Ramos (cell line): ENCODE results near the gene ARHGAP27.

ENCODE experiments used
- in situ Hi-C: fragments of 300-500 bp; cut with MboI; formaldehyde crosslinking; loops from one replicate; pipeline ENCODE4 v1.14.3; 2022; ENCODE audit warnings: low sequenced_read_pairs; ENCODE audit not compliant: unreplicated experiment

The ARHGAP27 gene

DNA sequence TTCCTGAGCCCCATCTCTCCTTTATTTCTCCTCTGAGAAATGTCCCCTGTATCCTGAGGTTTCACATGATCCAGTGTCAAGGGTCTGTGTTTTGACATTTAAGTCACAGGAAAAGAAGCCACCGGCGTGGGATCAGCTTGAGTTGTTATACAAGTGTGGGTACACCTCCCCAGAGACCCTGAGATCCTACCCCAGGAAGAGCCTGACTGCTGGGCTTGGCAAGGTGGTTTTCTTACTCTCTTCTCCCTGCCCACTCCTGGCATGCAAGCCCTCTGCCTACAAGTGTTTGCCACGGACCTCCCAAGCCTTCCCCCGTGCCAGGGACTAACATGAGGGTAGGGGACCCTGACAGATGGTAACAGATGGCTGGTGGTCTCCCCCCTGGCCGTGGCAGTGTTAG is 2.8 kb upstream of the ARHGAP27 start:
- in situ Hi-C loops = loop anchor here (25.0 kb wide), 1 partner anchor 152 kb away; no protein-coding TSS in a partner anchor

DNA sequence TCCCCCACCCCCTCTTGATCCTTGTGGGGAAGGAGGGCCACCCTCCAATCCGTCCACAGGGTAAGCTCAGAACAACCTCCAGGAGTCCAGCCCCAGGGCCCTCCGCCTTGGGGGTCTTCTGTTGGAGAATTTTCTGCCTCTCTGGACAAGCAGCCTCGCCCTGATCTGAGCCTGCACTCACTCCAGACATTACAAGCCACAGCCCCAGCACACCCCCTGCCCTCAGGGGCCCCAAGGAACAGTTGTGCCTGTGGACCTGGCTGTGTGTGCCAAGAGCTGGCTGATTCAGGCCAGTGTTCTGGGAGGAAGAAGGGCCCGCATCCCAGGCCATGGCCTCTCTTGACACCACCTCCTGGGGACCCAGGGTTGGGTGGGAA is 477 bp upstream of the ARHGAP27 start:
- in situ Hi-C loops = loop anchor here (25.0 kb wide), 1 partner anchor 154 kb away; no protein-coding TSS in a partner anchor

DNA sequence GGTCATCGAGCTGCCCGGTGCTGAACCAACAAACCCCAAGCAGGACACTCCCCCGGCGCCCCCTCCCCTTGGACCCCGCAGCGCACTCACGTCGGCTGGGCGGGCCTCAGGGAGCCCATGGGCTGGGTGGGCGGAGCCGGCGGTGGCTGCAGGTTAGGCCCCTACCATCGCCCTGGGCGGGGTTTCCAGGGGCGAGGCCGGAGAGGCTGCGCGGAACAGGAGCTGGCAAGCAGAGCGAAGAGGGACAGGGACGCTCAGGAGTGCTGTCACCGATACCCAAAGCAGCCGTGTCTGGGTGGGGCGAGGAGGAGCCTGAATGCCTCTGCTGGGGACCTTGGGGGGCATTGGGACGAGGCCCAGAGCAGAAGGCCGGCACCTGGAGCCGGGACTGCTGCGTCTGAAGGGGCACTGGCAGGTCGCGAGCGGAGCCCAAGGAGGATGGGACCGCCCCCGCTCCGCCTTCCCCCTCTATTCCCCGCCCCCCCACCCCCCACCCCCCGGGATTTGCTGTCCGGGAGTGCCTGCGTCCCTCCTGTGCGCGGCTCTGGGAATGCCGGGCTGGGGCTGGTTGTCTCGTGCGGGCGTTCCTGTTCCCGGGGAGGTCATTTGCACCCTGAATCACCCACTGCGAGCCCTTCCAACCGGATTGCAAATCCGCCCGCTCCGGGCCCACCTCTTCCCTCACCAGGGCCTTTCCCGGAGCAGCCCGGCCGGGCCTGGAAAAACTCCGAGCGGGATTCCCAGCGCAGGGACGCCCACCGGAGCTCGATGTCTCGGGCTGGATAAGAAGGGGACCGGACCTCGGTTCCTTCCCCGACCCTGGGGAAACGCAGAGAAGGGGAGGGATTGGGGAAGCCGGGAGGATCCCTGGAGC is 902 bp downstream of the ARHGAP27 start:
- in situ Hi-C loops = loop anchor here (25.0 kb wide), 1 partner anchor 156 kb away; no protein-coding TSS in a partner anchor

DNA sequence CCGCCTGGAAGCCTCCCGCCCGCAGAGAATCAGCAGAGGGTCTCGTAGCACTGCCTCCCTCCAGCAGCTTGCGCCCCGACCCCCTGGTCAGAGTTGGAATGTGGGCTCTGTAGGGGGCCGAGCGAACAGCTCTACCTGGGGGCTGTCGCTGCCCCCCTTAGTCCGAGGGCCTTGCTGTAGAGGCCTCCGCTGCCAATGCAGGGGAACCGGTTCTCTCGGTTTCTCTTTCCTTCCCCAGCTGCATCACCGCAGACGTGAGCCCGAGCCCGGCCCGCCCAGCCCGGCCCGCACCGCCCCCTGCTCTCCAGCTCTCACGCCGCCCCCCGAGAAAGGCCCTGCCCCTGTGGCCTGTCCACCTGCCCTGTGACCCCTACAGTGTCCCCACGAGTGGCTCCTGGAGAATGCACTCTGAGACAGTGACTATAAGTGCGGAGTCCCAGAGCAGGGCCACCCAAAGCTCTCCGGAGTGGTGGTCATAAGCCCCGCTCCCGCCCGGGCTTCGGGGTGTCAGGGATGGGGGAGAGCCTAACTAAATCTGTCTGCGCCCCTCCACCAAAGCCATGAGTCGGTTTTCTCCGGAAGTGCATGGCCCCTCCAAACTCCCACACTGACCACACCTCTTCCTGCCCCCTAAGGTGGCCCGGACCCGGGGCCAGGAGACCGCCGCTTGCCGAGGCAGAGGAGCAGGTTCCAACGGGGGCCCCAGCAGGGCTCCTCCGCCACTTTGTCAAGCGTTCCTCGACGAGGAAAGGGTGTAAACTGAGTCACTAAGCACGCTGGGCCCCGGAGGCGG is 1.7 kb downstream of the ARHGAP27 start:
- in situ Hi-C loops = loop anchor here (25.0 kb wide), 1 partner anchor 156 kb away; no protein-coding TSS in a partner anchor

DNA sequence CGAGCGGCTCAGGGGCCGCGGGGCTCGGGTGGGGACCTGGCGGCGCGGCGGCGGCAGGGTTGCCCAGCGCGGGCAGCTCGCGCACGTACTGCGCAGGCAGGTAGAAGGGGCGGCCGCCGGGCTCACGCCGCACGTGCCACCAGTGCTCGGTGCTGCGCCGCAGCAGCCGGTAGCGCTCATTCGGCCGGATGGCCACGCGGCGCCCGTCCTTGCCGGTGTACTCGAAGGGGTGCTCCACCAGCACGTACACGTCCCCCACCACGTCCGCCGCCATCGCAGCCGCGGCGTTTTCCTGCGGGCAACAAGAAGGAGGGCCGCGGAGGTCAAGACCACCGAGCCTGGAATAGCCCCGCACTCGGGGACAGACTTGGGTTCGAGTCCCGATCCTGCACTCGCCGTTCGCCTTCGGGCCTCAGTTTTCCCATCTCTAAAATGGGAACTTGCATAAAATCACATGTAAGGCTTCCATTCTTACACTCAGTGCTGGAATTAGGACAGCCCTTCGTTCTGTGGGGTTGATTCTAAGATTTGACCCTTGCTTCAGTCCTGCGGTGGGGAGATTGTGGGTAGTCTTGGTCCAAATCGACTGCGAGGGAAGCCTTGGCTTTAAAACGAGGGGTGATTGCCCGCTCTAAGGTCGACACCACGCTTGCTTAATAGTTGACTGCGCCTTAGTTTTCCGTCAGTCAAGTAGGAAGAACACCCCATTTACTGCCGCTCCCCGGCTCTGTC is 2.5 kb downstream of the ARHGAP27 start:
- in situ Hi-C loops = loop anchor here (25.0 kb wide), 1 partner anchor 157 kb away; no protein-coding TSS in a partner anchor

DNA sequence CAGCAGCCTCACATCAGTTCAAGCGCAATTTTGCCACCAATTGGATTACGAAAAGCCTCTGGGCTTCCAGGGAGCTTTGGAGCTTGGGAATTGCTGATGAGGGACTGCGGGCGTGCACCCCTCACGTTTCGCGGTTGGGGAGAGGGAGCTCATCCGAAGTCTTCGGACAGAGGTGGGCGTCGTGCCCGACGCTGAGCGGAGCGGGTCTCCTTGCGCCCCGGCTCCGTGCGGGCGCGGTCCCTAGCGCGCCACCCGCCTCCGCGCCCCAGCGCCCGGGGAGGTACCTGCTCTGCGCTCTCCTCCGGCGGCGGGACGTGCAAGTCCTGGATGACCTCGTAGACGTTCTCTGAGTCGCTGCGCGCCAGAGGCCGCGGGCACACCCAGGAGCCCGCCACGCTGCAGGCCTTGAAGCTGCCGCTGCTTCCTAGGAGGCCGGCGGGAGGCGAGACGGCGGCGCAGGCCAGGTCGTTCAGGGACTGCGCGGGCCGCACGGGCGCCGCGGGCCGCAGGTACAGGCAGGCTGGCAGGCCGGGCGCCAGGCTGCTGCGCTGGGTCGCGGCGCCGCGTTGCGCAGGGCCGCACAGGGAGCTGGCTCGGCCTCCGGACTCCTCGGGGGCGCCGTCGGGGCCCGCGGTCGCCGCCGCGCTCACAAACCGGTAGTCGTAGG is 3.2 kb downstream of the ARHGAP27 start:
- in situ Hi-C loops = loop anchor here (25.0 kb wide), 1 partner anchor 158 kb away; no protein-coding TSS in a partner anchor

DNA sequence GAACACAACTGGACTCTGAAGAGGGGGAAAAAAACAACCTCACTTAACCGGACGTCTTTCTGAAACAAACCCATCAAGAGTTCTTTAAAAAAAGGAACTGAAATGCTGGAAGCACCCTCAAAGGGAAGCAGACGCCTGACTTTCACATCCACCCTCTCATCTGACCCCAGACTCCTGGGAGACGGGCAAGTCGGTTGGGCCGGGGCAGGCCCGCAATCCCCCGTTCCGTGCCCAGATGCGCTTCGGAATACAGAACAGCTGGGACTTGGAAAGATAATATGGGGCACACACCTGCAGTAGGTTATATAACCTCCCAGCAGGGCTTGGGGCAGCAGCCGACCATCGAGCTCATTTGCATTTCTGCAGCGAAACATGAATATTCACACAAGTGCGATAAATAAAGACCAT is 3.7 kb downstream of the ARHGAP27 start:
- in situ Hi-C loops = loop anchor here (25.0 kb wide), 1 partner anchor 158 kb away; no protein-coding TSS in a partner anchor

DNA sequence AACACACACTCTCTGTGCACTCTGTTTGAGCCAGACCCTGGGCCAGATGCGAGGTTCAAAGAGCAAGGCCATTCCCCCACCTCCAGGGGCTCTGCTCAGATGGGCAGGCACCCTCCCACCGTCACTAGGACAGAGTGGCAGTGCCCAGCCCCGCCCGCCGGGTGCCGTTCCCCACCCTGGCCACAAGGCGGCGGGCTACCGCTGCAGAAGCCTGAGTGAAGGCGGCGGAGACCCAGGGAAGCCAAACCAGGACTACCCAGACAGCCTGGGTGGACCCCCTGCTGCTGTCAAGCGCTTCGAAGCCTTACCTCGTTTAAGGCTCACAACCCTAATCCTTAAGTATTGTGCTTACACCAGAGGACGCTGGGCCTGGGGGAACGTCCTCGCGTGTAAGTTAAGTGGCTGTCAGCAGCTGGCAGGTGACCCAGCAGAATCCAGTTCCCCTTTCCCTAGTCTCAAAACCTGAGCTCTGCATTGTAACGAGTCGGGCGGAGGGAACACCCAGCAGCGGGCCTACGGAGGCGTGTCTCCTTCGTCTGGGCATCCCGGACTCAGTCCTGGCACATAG is 4.5 kb downstream of the ARHGAP27 start:
- in situ Hi-C loops = loop anchor here (25.0 kb wide), 1 partner anchor 159 kb away; no protein-coding TSS in a partner anchor

DNA sequence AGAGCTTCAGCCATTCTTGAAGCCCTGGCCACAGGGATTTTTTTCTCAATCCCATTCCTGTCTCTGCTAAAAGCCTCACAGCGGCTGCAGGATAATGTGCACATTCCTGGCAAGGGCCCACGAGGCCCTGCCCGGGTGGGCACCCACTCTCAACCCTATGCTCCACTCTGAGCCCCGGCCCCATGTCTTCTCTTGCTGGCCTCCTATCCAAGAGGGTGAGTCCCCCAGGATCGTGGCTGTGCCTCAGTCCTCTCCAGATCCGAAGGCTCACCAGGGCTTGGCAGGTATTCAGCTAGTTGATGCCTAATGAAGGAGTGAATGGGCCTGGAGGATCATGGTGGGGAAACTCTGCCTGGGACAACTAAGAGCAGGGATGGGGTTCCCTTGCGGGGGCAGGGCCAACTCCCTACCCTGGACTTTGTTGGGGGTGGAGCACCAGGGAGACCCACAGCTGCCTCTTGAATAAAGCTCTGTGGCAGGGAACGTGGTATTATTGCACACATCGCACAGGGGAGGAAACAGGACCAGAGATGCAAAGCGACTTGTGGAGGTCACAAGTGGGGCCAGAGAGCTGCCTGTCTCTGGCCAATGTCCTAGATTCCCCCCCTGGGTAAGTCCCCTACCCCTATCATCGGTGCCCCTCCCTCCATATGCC is 5.4 kb downstream of the ARHGAP27 start:
- in situ Hi-C loops = loop anchor here (25.0 kb wide), 1 partner anchor 160 kb away; no protein-coding TSS in a partner anchor

DNA sequence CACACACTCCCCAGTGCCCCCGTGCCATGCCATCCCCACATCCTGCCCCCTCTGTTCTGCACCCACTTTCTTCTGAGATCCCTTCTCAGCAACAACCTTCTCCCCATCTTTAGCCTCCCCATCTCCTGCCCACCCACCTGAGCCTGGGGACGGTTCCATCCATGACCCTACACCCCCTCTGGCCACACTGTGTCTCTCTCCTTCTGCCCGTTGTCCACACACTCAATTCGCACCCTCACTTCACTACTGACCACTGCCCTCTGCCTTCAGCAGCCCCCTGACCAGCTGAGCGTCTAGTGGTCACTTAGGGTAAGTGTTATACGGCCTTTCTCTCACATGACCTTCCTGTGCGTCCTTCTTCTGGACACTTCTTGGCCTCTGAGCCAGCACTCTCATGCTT is 6.1 kb downstream of the ARHGAP27 start:
- in situ Hi-C loops = loop anchor here (25.0 kb wide), 1 partner anchor 161 kb away; no protein-coding TSS in a partner anchor

DNA sequence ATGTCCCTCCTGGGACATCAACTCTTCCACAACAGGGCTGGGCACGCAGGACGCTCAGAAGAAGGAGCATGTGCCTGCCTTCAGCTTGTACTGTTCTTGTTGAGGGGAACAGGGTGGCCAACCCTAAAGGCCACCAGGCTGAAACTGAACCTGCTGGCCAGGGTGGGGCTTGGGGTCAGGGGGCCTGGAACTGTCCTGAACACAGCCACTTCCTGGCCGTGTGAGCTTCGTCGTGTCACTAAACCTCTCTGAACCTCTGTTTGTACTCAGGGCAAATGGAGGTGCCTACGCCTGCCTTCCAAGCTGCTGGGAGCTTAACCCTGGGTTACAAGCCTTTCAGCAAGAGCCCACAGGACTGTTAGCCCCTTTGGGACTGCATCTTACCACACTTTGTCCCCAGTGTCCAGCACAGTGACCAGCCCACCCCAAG is 6.7 kb downstream of the ARHGAP27 start:
- in situ Hi-C loops = loop anchor here (25.0 kb wide), 1 partner anchor 161 kb away; no protein-coding TSS in a partner anchor

DNA sequence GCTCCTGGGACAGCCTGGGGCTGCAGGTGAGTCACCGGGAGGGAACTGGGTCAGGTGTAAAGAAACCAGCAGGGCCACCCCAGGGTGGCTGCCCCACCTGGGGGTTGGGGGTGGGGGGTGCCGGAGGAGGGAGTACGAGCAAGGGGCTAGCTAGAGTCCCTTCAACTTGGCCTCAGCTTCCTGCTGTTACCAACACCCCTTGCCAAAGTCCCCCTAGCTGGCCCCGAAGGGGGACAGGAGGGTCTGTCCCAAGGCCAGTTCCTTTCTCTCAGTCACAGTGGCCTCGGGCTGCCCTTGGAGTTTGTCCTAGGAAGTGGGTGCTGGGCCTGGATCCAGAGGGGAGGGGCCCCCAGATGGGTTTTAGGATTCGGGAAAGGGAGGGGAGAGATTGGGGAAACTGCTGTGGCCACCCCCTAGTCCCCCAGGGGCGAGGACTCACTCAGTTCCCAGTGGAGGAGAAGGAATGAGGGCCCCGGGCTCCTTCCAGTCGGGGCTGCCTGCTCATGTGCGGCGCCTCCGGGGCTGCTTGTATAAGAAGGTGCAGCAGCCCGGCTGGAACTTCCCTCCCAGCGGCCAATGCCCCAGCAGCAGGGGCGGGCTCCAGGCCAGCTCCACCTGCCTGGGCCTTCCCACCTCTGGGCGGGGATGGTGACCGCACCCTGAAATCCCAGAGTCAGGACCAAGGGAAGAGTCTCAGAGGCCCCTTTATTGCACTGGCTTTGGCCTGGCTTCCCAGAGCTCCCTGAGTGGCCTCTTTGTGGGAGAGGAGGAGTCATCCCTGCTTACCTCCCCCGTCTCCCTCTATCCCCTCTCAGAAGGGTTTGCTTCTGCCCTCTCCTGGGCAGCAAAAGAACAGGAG is 7.3 kb downstream of the ARHGAP27 start:
- in situ Hi-C loops = loop anchor here (25.0 kb wide), 1 partner anchor 162 kb away; no protein-coding TSS in a partner anchor

DNA sequence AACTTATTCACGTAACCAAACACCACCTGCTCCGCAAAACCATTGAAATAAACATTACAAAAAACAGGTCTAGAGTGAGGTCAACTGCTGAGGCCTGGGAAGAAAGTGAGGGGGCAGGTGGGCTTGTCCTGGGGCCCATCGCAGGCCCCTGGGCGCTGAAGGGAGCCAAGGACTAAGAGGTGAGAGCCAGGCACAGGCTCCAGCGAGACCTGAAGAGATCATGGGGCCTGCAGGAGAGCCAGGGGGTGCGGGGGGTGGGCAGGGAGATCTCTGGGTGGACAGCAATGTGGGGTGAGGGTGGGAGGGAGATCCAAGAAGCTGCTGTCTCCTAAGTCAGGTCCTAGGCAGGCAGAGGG is 7.9 kb downstream of the ARHGAP27 start:
- in situ Hi-C loops = loop anchor here (25.0 kb wide), 2 partner anchors 163 to 413 kb away; partner anchors contain the start of gene SPPL2C

DNA sequence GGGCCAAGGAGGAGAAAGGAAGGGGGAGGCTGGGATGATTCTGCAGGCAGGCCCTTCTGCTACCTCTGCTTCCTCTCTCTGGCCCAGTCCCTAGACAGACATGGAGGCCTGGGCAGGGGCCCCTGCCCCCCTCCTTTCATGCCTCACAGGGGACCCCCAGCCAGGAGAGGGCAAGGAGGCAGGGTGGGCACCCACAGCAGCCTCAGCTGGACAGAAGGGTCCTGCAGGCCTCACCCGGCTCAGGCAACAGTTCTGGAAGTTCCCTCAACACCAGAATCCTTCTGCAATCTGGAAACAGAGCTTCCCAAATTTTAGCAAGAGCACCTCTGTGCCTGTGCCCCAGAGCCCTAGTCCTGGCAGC is 8.7 kb downstream of the ARHGAP27 start:
- in situ Hi-C loops = loop anchor here (25.0 kb wide), 1 partner anchor 413 kb away; the partner anchor contains the start of gene SPPL2C

DNA sequence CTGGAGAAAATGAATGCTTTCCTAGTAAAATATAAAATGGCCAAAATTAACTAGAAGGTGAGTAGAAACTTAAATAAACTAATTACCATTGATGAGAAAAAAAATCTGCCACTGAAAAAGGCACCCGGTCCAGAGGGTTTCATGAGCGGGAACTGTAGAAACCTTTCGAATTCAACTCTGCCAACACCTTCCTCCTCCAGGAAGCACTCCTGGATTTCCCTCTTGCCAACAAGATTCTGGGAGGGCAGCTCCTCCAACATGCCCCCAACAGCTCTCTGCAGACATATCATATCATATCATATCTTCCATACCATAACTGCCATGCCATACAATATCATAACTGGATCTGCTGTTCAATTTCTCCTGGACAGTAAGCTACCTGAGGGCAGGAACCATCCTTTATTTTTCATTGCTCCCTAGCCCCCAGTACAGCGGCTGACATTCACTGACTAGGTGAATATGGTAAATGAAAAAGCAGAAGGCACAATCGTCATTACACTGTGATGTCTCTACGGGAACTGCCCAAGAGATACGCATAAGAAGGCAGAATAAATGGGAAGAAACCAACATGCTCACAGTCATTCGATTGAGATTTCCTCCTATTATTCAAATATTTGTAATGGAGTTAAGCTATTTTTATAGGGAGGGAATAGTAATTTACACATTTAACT is 9.2 kb downstream of the ARHGAP27 start:
- in situ Hi-C loops = loop anchor here (25.0 kb wide), 1 partner anchor 414 kb away; the partner anchor contains the start of gene SPPL2C

DNA sequence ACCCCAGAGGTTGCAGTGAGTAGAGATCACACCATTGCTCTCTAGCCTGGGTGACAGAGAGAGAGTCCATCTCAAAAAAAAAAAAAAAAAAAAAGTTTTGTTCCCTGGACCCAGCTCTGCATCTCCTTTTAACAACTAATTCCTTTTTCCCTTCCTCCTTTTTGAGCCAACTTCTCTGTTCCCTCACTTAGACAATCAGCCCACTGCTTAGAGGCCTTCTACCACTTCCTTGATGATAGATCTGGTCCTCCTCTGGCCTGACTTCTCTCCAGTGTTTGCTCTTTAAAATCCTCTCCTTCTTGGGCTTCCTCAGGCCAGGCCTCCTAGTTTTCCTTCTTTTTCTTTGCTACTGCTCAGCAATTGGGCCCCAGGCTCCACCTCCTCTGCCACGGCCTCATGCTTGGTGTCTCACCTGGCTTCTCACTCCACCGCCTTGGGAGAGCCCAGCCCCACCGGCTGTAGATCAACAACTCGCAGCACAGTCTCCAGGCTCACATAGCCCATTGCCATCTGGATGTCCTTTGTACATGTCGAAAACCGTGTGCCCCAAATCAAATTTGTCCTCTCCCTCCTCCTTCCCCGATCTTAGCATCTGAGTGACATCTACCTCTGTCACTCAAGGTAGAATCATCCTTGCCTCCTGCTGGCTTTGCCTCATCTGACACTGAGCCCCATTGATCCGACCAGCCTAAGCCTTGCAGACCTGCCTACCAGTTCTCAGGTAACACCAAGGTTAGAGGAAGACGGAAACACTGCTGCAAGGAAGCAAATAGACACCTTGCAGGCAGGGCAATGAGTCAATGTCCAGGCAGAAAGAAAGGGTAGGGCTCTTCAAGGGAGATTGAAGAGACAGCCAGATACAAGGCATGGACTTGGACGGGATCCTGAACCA is 17.4 kb downstream of the ARHGAP27 start:
- in situ Hi-C loops = loop anchor here (25.0 kb wide), 1 partner anchor 422 kb away; the partner anchor contains the start of gene SPPL2C
